ENCODE data around the gene ADAMTS19.

DNA sequence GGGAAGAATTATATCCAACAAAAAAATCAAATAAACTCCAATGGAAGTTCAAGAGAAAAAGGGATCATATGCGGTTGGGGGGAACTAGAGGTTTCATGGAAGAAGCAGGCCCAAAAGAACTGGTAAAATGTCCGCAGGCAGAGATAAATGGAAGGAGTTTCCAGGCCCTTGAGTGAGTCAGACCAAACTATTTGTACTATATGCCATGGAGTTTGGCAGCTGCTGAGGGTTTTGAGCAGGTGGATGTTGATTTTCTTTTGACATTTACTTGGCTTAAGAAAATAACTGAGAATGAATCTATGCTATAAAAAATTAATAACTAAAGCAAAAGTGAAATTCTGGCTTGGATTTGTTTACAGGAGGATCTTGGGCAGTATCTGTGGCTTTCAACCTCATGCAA is 321.5 kb downstream of the ADAMTS19 start:
- TF ChIP-seq, protein P1, sequence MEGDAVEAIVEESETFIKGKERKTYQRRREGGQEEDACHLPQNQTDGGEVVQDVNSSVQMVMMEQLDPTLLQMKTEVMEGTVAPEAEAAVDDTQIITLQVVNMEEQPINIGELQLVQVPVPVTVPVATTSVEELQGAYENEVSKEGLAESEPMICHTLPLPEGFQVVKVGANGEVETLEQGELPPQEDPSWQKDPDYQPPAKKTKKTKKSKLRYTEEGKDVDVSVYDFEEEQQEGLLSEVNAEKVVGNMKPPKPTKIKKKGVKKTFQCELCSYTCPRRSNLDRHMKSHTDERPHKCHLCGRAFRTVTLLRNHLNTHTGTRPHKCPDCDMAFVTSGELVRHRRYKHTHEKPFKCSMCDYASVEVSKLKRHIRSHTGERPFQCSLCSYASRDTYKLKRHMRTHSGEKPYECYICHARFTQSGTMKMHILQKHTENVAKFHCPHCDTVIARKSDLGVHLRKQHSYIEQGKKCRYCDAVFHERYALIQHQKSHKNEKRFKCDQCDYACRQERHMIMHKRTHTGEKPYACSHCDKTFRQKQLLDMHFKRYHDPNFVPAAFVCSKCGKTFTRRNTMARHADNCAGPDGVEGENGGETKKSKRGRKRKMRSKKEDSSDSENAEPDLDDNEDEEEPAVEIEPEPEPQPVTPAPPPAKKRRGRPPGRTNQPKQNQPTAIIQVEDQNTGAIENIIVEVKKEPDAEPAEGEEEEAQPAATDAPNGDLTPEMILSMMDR (conservative IDR thresholded peaks at IDR 0.05 in 1 of 2, IDR thresholded peaks at IDR 0.05 in 1 of 2; ENCODE audit: extremely low read depth in 1 of 2, insufficient read depth in 1 of 2, low read depth in 1 of 2, low read length in 2 of 2) = no peak
- TF ChIP-seq EZH2 (IDR thresholded peaks at IDR 0.05; ENCODE audit: borderline replicate concordance, low read length) = no peak

Data from mammary epithelial cell (primary cell).